ENCODE measurements around the gene PCSK6.

PCSK6 gene

DNA sequence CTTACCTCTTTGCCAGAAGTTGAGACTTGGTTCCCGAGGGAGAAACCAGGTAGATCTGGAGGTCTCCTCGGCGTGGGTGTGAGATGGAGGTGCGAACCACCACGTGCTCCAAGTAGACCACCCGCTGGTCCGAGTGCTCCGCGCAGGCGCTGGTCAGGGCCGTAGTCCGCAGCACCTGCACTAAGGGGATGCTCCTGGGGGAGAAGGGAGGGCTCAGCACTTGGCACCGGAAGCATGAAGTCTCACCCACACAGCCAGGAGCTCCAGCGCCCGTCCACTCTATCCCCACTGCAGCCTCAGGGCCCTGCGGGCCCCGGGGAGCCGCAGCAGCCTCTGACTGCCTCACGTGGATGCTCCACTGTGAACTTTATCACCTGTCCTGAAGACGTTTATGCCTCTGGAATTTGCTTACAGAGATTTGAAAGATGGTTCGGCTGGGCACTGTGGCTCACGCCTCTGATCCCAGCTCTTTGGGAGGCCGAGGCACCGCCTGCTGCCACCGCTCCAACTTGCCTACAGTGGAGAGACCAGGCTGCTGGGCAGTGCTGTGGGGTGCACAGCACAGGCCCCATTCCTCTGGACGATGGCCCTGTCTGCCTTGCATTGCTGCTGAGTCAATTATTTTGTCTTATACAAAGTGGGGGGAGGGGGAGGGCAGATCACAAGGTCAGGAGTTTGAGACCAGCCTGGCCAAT lies 119.0 kb downstream of the PCSK6 start:
- TF ChIP-seq CTCF (IDR thresholded peaks at IDR 0.05) = no peak

DNA sequence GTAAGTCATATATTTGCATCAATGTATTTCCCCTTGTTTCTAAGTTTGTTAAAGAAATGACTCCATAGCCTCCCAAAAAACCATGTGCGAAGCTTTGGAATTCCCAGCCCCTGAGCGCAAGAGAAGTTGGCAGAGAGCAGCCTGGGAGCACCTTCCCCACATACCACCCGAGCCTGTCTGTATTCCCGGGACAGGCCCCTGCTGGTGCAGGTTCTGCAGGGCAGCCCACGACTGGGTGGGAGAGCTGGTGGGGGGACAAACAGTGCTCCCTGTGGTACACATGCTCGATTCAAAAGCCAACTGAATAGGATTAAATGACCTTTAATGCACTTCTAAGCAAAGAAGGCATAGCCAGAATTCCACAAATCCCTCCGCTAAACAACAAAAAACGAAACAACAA lies 119.8 kb downstream of the PCSK6 start:
- no peak for TF ChIP-seq CTCF (IDR thresholded peaks at IDR 0.05)

- no peak for TF ChIP-seq CTCF (IDR thresholded peaks at IDR 0.05)
Measured at GRCh38 chr15:101368861-101369642, 120.5 kb downstream of the PCSK6 start.

- no peak for TF ChIP-seq CTCF (IDR thresholded peaks at IDR 0.05)
Measured at GRCh38 chr15:101368086-101368780, 121.3 kb downstream of the PCSK6 start.

GRCh38 chr15:101366853-101367252 lies 122.7 kb downstream of the PCSK6 start:
- no peak for TF ChIP-seq CTCF (IDR thresholded peaks at IDR 0.05)

- TF ChIP-seq CTCF (IDR thresholded peaks at IDR 0.05) = no peak
Measured at GRCh38 chr15:101362986-101363566, 126.4 kb downstream of the PCSK6 start.

DNA sequence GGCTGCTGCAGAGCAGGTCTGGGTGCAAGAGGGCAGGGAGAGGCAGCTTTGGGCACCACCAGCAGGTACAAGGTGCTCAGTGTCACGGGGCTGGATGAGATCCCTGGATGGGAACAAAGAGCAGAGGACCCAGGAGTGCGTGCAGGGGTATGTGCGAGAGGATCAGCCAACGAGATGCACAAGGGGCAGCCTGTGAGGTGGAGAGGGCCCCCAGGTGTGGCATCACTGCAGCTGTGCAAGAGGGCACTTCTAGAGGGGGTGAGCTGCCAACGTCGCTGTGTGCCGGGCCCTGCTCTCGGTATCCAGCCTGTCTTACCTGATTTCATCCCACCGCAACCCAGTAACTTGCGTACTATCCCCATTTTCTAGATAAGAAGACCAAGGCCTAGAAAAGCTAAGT lies 127.1 kb downstream of the PCSK6 start:
- no peak for TF ChIP-seq CTCF (IDR thresholded peaks at IDR 0.05)

All from LNCAP (cell line).